Transverse colon (tissue), 4 donors: ENCODE measurements around the gene TGFBI. TPM values are rescaled to one million over a fixed set of nuclear protein-coding genes. Genes with fewer than 3 reads are reported as not detected.

Source experiments
- DNase-seq: peaks from one replicate; pipeline ENCODE4 v3.0.0-alpha.2; 2019
- H3K27ac ChIP-seq, 4 donors: fragments of 200-600 bp; sonication (generic); 2 replicates each; pipeline ENCODE4 v1.5.1; 2016 to 2018; ENCODE audit warnings: inconsistent platforms in 4 of 4
- H3K27me3 ChIP-seq: fragments of 200-600 bp; sonication (generic); 2 replicates; pipeline ENCODE4 v1.5.1; 2017; ENCODE audit warnings: inconsistent platforms
- H3K36me3 ChIP-seq, 4 donors: fragments of 200-600 bp; sonication (generic); 2 replicates each; pipeline ENCODE4 v1.5.1; 2017 to 2019; ENCODE audit warnings: inconsistent platforms in 4 of 4
- H3K4me1 ChIP-seq, 4 donors: fragments of 200-600 bp; sonication (generic); 2 replicates each; pipeline ENCODE4 v1.5.1; 2017 to 2020; ENCODE audit warnings: inconsistent platforms in 4 of 4
- H3K4me3 ChIP-seq, 4 donors: fragments of 200-600 bp; sonication (generic); 1 replicate in 1 of 4; 2 replicates in 3 of 4; pipeline versions ENCODE4 v1.5.1 to v1.6.1; 2017 to 2019; ENCODE audit warnings: inconsistent platforms in 4 of 4
- H3K9me3 ChIP-seq, 2 donors: fragments of 200-600 bp; sonication (generic); 2 replicates each; pipeline ENCODE4 v1.5.1; 2017 to 2019; ENCODE audit warnings: inconsistent platforms in 2 of 2
- CTCF ChIP-seq, 5 experiments: fragments of 200-600 bp in 3 of 5; fragments of 450-650 bp in 2 of 5; sonication (generic) in 3 of 5; IDR thresholded peaks; 1 replicate in 2 of 5; 2 replicates in 3 of 5; pipeline ENCODE4 v1.5.1; 2016 to 2017; ENCODE audit warnings: antibody characterized with exemption in 5 of 5, inconsistent platforms in 3 of 5, mild to moderate bottlenecking in 2 of 5, moderate library complexity in 1 of 5
- EP300 ChIP-seq: sonication (generic); formaldehyde crosslinking; IDR thresholded peaks from one replicate; pipeline ENCODE4 v1.6.1; 2017; ENCODE audit warnings: antibody characterized with exemption, low read depth
- POLR2A ChIP-seq: fragments of 450-650 bp; IDR thresholded peaks from one replicate; pipeline ENCODE4 v1.6.1; 2016; ENCODE audit warnings: antibody characterized with exemption, mild to moderate bottlenecking, moderate library complexity
- POLR2AphosphoS5 ChIP-seq, 3 donors: sonication (generic); formaldehyde crosslinking; IDR thresholded peaks; one replicate each; pipeline ENCODE4 v1.6.1; 2016; ENCODE audit warnings: antibody characterized with exemption in 3 of 3
- WGBS, 2 donors: methylation state at CpG; one replicate each; pipeline ENCODE4 v1.1.5; 2018; ENCODE audit warnings: low coverage in 1 of 2; 5-methylcytosine and 5-hydroxymethylcytosine counted together
- in situ Hi-C, 4 donors: fragments of 200-750 bp; cut with MboI; loops; one replicate each; pipeline versions ENCODE4 v1.15.0 to v1.15.1; 2017; ENCODE audit warnings: low sequenced_read_pairs in 3 of 4, low pct_ligation_motif_present in 1 of 4, low pct_unique_long_range_greater_than_20kb in 1 of 4
- intact Hi-C: fragments of 100-400 bp; cut with DNase I; formaldehyde crosslinking; loops from one replicate; pipeline ENCODE4 v1.15.1; 2023; ENCODE audit warnings: low total_unique reads
- total RNA-seq, 4 donors: library from RNA; depleted of rRNA; stranded (reverse); fragments of >200 nt; gene quantifications; one replicate each; pipeline ENCODE4 v1.1.0, GENCODE V29; 2016

TGFBI gene
- total RNA-seq, 4 donors from 2014 or later = 22.4 to 79.6 (median 29.8) TPM

- 93 to 100% methylated on average over 2 to 3 of the region's 3 CpGs for WGBS, 2 donors
- in situ Hi-C loops = no loop called here
These were observed 24.4 kb upstream of the TGFBI start for GRCh38 chr5:136004436-136004835.

GRCh38 chr5:136005476-136005875 lies 23.3 kb upstream of the TGFBI start:
- Histone ChIP-seq H3K27me3 (no peaks in the 10 kb centered on the region), H3K9me3 (no peaks in the 10 kb centered on the region), H3K4me3 (no peak overlapping the region), H3K4me1 (peaks cover 0 to 5% (median 0%) of the 10 kb centered on the region in 4 donors), H3K27ac (no peak overlapping the region), H3K36me3 (no peaks in the 10 kb centered on the region)
- no peak for TF ChIP-seq POLR2A
- no peak for TF ChIP-seq CTCF (IDR thresholded peaks at IDR 0.05)
- no peak for TF ChIP-seq POLR2AphosphoS5 (IDR thresholded peaks at IDR 0.05)
- no peak for TF ChIP-seq EP300
- WGBS, 2 donors = 73% methylated on average over 9 of the region's 9 CpGs; no CpG with 5 or more reads in 1 of the 2 donors
- in situ Hi-C loops (no loop called here), intact Hi-C loops (no loop called here)
- no peak for DNase-seq

More at GRCh38 chr5:136004436-136004835, 24.4 kb upstream of the TGFBI start:
- Histone ChIP-seq H3K27ac (no peak overlapping the region), H3K36me3 (no peaks in the 10 kb centered on the region), H3K9me3 (no peaks in the 10 kb centered on the region), H3K4me1 (peaks cover 0 to 5% (median 0%) of the 10 kb centered on the region in 4 donors), H3K27me3 (no peaks in the 10 kb centered on the region), H3K4me3 (no peak overlapping the region)
- intact Hi-C loops = no loop called here
- TF ChIP-seq CTCF (IDR thresholded peaks at IDR 0.05) (no peak), EP300 (no peak), POLR2A (no peak), POLR2AphosphoS5 (IDR thresholded peaks at IDR 0.05) (no peak)
- DNase-seq = no peak

GRCh38 chr5:136006164-136006563 lies 22.6 kb upstream of the TGFBI start:
- H3K9me3 ChIP-seq = no peaks in the 10 kb centered on the region
- intact Hi-C loops = no loop called here
- in situ Hi-C loops = no loop called here
- 70 to 82% methylated on average over 7 to 11 of the region's 11 CpGs for WGBS, 2 donors
- H3K27ac ChIP-seq = peak overlapping the region in 1 of 4 donors; percentile 45
- DNase-seq = no peak
- H3K36me3 ChIP-seq = no peaks in the 10 kb centered on the region
- peaks cover 0 to 5% (median 4%) of the 10 kb centered on the region in 4 donors for H3K4me1 ChIP-seq
- H3K4me3 ChIP-seq = no peak overlapping the region
- TF ChIP-seq POLR2AphosphoS5 (IDR thresholded peaks at IDR 0.05) = no peak
- H3K27me3 ChIP-seq = no peaks in the 10 kb centered on the region

- Histone ChIP-seq H3K4me1 (peaks cover 0 to 10% (median 9%) of the 10 kb centered on the region in 4 donors), H3K27me3 (no peaks in the 10 kb centered on the region), H3K4me3 (no peak overlapping the region), H3K9me3 (no peaks in the 10 kb centered on the region), H3K27ac (peak overlapping the region in 1 of 4 donors; percentile 45), H3K36me3 (no peaks in the 10 kb centered on the region)
- 87% methylated on average over 7 of the region's 7 CpGs; no CpG with 5 or more reads in 1 of the 2 donors for WGBS, 2 donors
- in situ Hi-C loops = no loop called here
- TF ChIP-seq POLR2A (no peak), CTCF (IDR thresholded peaks at IDR 0.05) (no peak), EP300 (no peak), POLR2AphosphoS5 (IDR thresholded peaks at IDR 0.05) (no peak)
- intact Hi-C loops = no loop called here
- DNase-seq = no peak
These were observed 22.0 kb upstream of the TGFBI start for GRCh38 chr5:136006761-136007251.

- intact Hi-C loops = no loop called here
These were observed 21.5 kb upstream of the TGFBI start for GRCh38 chr5:136007271-136007670.

More at GRCh38 chr5:136007271-136007670, 21.5 kb upstream of the TGFBI start:
- no peak for DNase-seq
- Histone ChIP-seq H3K4me1 (peaks cover 0 to 11% (median 9%) of the 10 kb centered on the region in 4 donors), H3K27me3 (no peaks in the 10 kb centered on the region), H3K9me3 (no peaks in the 10 kb centered on the region), H3K27ac (no peak overlapping the region), H3K4me3 (no peak overlapping the region), H3K36me3 (no peaks in the 10 kb centered on the region)
- 86 to 87% methylated on average over 1 to 4 of the region's 4 CpGs for WGBS, 2 donors
- no peak for TF ChIP-seq POLR2A
- no peak for TF ChIP-seq CTCF (IDR thresholded peaks at IDR 0.05)
- TF ChIP-seq POLR2AphosphoS5 (IDR thresholded peaks at IDR 0.05) = no peak
- no peak for TF ChIP-seq EP300
- in situ Hi-C loops = no loop called here
